GM11168 (cell line): ENCODE measurements around the gene RIPK3.
"Not testable (repeated sequence)": the region's sequence is repeated elsewhere in the genome, so short reads cannot be mapped to it uniquely, and the experiment has no call there.

Experiments
- in situ Hi-C: fragments of 300-500 bp; cut with MboI; formaldehyde crosslinking; loops from one replicate; pipeline ENCODE4 v1.12.0; 2022; ENCODE audit warnings: low sequenced_read_pairs; ENCODE audit not compliant: unreplicated experiment

Gene RIPK3

GRCh38 chr14:24369907-24370687, 30.3 kb upstream of the RIPK3 start:
- in situ Hi-C loops = loop anchor here (10.0 kb wide), 1 partner anchor 65 kb away; no protein-coding TSS in a partner anchor

GRCh38 chr14:24369463-24369862, 29.7 kb upstream of the RIPK3 start:
- in situ Hi-C loops = loop anchor here (10.0 kb wide), 1 partner anchor 65 kb away; no protein-coding TSS in a partner anchor

- in situ Hi-C loops = loop anchor here (10.0 kb wide), 1 partner anchor 66 kb away; no protein-coding TSS in a partner anchor
Measured at GRCh38 chr14:24368562-24369252, 28.9 kb upstream of the RIPK3 start.

GRCh38 chr14:24368212-24368561, 28.4 kb upstream of the RIPK3 start:
- in situ Hi-C loops = loop anchor here (10.0 kb wide), 1 partner anchor 67 kb away; no protein-coding TSS in a partner anchor

- in situ Hi-C loops = loop anchor here (10.0 kb wide), 1 partner anchor 67 kb away; no protein-coding TSS in a partner anchor
Measured at GRCh38 chr14:24367514-24368211, 27.9 kb upstream of the RIPK3 start, which contains the start of gene NFATC4. Gene NFATC4, plus strand, starts transcription at chr14:24368184. Its CDS starts 157 bp downstream, at chr14:24368341.

- in situ Hi-C loops = loop anchor here (10.0 kb wide), 1 partner anchor 68 kb away; no protein-coding TSS in a partner anchor
Measured at GRCh38 chr14:24366721-24367513, 27.1 kb upstream of the RIPK3 start.

GRCh38 chr14:24366413-24366720, 26.6 kb upstream of the RIPK3 start:
- in situ Hi-C loops = loop anchor here (10.0 kb wide), 1 partner anchor 68 kb away; no protein-coding TSS in a partner anchor

- in situ Hi-C loops = loop anchor here (10.0 kb wide), 1 partner anchor 69 kb away; no protein-coding TSS in a partner anchor
Measured at GRCh38 chr14:24365600-24366412, 26.0 kb upstream of the RIPK3 start.

- in situ Hi-C loops = loop anchor here (10.0 kb wide), 1 partner anchor 70 kb away; no protein-coding TSS in a partner anchor
Measured at GRCh38 chr14:24364841-24365240, 25.1 kb upstream of the RIPK3 start.

- in situ Hi-C loops = loop anchor here (10.0 kb wide), 1 partner anchor 71 kb away; no protein-coding TSS in a partner anchor
Measured at GRCh38 chr14:24363401-24363800, 23.6 kb upstream of the RIPK3 start.

GRCh38 chr14:24362241-24362960, 22.6 kb upstream of the RIPK3 start:
- in situ Hi-C loops = loop anchor here (10.0 kb wide), 1 partner anchor 72 kb away; no protein-coding TSS in a partner anchor

GRCh38 chr14:24361326-24361725, 21.5 kb upstream of the RIPK3 start:
- in situ Hi-C loops = loop anchor here (10.0 kb wide), 1 partner anchor 73 kb away; no protein-coding TSS in a partner anchor

GRCh38 chr14:24360281-24360680, 20.5 kb upstream of the RIPK3 start:
- in situ Hi-C loops = loop anchor here (10.0 kb wide), 1 partner anchor 75 kb away; no protein-coding TSS in a partner anchor

- in situ Hi-C loops = no loop called here
Measured at GRCh38 chr14:24356208-24356607, 16.4 kb upstream of the RIPK3 start.

GRCh38 chr14:24355009-24355408, 15.2 kb upstream of the RIPK3 start:
- in situ Hi-C loops = no loop called here

- in situ Hi-C loops = not testable (repeated sequence)
Measured at GRCh38 chr14:24354482-24354825, 14.7 kb upstream of the RIPK3 start.

- in situ Hi-C loops = no loop called here
Measured at GRCh38 chr14:24353559-24354481, 14.0 kb upstream of the RIPK3 start.
